ENCODE results near the gene ATP2C1. TPM values are rescaled to one million over a fixed set of nuclear protein-coding genes. Genes with fewer than 3 reads are reported as not detected.

ATP2C1 gene
- total and polyA plus RNA-seq, 7 experiments from 2014 or later: 6.6 to 64.9 (median 47.7) TPM

DNA sequence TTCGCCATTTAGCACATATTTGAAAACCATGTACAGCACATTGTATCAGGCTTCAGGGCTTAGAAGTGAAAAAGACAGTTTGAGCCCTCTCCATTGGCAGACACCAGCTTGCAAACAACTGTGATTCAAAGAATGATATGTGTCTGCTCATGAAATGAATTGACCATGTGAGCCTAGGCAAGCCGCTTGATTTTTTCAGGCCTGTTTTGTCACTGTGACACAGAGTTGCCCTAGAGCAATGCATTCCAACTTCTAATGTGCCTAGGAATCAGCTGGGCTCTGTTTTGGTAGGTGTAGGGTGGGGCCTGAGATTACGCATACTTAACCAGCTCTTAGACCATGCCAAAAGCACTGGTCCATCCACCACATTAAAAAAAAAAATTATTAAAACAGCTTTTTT is 53.0 kb downstream of the ATP2C1 start:
- no peaks in the 10 kb centered on the region for H3K4me1 ChIP-seq (ENCODE audit: control insufficient read depth in 2 of 2, insufficient read depth in 2 of 2, low read length in 2 of 2)
- peaks cover 0 to 5% (median 0%) of the 10 kb centered on the region in 7 donors for H3K4me1 Mint-ChIP-seq
- H3K36me3 Mint-ChIP-seq: peaks cover 32 to 78% (median 59%) of the 10 kb centered on the region in 5 donors
- no peak overlapping the region for H3K4me3 Mint-ChIP-seq
- intact Hi-C loops (cut with micrococcal nuclease): no loop called here
- no peak for DNase-seq
- H3K27ac Mint-ChIP-seq: no peak overlapping the region
- H3K27ac ChIP-seq (ENCODE audit: low read depth, low read length): no peak overlapping the region
- POLR2A ChIA-PET: interaction anchor here (0.6 kb wide), 1 partner anchor 11 kb away, joined by 3 read pairs; no protein-coding TSS in a partner anchor
- peaks cover 3 to 37% (median 7%) of the 10 kb centered on the region in 3 experiments for H3K36me3 ChIP-seq (ENCODE audit: control insufficient read depth in 2 of 3, insufficient read depth in 3 of 3, low read length in 3 of 3)
- H3K27me3 ChIP-seq (ENCODE audit: control insufficient read depth in 2 of 2, insufficient read depth in 2 of 2, low read length in 2 of 2): no peaks in the 10 kb centered on the region
- CTCF ChIA-PET: no interaction called here
- H3K4me3 ChIP-seq (ENCODE audit: low read length): no peak overlapping the region
- H3K27me3 Mint-ChIP-seq: no peaks in the 10 kb centered on the region
- no peak for ATAC-seq
- no peaks in the 10 kb centered on the region for H3K9me3 ChIP-seq (ENCODE audit: control insufficient read depth in 2 of 3, low read length in 3 of 3)
- H3K9me3 Mint-ChIP-seq: peaks cover 0 to 7% (median 0%) of the 10 kb centered on the region in 11 donors

DNA sequence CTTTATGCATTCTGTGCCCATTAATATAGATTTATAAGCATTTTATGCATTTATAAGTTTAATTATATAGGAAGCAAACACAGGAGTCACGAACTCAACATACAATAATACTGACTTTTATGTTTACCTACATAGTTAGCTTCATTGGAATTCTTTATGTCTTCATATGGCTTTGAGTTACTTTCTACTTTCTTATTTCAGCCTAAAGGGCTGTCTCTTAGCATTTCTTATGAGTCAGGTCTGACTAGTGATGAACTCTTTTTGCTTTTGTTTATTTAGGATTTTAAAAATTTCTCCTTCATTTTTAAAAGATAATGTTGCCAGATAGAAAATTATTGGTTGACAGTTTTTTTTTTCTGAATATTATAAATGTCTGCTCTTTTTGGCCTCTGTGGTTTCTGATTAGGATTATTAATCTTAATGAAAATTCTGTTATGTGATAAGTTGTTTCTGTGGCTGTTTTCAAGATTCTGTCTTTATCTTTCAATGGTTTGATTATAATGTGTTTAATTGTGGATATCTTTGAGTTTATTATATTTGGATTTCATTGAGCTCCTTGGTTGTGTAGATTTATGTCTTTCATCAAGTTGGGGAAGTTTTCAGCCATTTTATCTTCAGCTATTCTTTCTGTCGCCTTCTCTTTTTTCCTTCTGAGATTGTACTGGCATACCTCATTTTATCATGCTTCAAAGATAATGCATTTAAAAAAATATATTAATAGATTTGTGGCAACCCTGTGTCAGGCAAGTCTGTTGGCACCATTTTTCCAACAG is 54.3 kb downstream of the ATP2C1 start:
- DNase-seq (no peak), ATAC-seq (no peak)
- POLR2A ChIA-PET: no interaction called here
- Mint-ChIP-seq H3K9me3 (peaks cover 0 to 7% (median 0%) of the 10 kb centered on the region in 11 donors), H3K27ac (no peak overlapping the region), H3K27me3 (no peaks in the 10 kb centered on the region), H3K4me1 (peaks cover 0 to 5% (median 0%) of the 10 kb centered on the region in 7 donors), H3K36me3 (peaks cover 25 to 76% (median 49%) of the 10 kb centered on the region in 5 donors), H3K4me3 (no peak overlapping the region)
- Histone ChIP-seq H3K36me3 (ENCODE audit: control insufficient read depth in 2 of 3, insufficient read depth in 3 of 3, low read length in 3 of 3) (peaks cover 3 to 25% (median 5%) of the 10 kb centered on the region in 3 experiments), H3K4me1 (ENCODE audit: control insufficient read depth in 2 of 2, insufficient read depth in 2 of 2, low read length in 2 of 2) (no peaks in the 10 kb centered on the region), H3K27me3 (ENCODE audit: control insufficient read depth in 2 of 2, insufficient read depth in 2 of 2, low read length in 2 of 2) (no peaks in the 10 kb centered on the region), H3K9me3 (ENCODE audit: control insufficient read depth in 2 of 3, low read length in 3 of 3) (no peaks in the 10 kb centered on the region), H3K27ac (ENCODE audit: low read depth, low read length) (no peak overlapping the region), H3K4me3 (ENCODE audit: low read length) (no peak overlapping the region)
- intact Hi-C loops (cut with micrococcal nuclease): no loop called here
- CTCF ChIA-PET: no interaction called here

DNA sequence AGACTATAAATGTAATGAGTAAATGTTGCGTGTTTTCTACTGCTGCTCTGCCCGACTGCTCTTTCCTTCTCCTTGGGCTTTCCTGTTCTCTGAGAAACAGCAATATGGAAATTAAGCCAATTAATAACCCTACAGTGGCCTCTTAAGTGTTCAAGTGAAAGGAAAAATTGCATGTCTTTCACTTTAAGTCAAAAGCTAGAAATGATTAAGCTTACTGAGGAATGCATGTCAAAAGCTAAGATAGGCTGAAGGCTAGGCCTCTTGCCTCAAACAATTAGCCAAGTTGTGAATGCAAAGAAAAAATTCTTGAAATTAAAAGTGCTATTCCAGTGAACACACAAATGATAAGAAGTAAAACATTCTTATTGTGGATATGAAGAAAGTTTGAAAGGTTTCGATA is 55.0 kb downstream of the ATP2C1 start:
- intact Hi-C loops (cut with micrococcal nuclease): no loop called here

DNA sequence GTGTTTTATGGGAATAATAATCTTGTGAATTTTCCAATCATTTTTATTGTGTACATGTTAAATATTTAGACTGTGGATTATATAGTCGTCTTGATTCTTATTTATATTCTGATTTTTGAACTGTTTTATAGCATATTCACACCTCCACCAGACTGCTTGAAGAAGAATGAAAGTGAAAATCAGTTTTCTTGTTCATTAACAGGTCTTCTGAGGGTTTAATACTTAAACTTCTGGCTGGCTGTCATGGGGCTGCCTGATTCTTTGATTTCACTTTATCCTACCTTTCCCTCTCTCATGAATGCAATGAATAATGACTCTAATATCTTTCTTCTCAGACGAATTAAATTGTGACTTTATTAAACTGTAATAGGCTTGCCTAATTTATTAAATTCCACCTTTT is 56.2 kb downstream of the ATP2C1 start:
- no peaks in the 10 kb centered on the region for H3K9me3 ChIP-seq (ENCODE audit: control insufficient read depth in 2 of 3, low read length in 3 of 3)
- peaks cover 0 to 5% (median 0%) of the 10 kb centered on the region in 7 donors for H3K4me1 Mint-ChIP-seq
- DNase-seq (no peak), ATAC-seq (no peak)
- POLR2A ChIA-PET: no interaction called here
- peaks cover 0 to 7% (median 0%) of the 10 kb centered on the region in 11 donors for H3K9me3 Mint-ChIP-seq
- no peaks in the 10 kb centered on the region for H3K27me3 Mint-ChIP-seq
- H3K4me3 ChIP-seq (ENCODE audit: low read length): no peak overlapping the region
- peaks cover 3 to 21% (median 5%) of the 10 kb centered on the region in 3 experiments for H3K36me3 ChIP-seq (ENCODE audit: control insufficient read depth in 2 of 3, insufficient read depth in 3 of 3, low read length in 3 of 3)
- CTCF ChIA-PET: no interaction called here
- H3K27me3 ChIP-seq (ENCODE audit: control insufficient read depth in 2 of 2, insufficient read depth in 2 of 2, low read length in 2 of 2): no peaks in the 10 kb centered on the region
- no peak overlapping the region for H3K4me3 Mint-ChIP-seq
- intact Hi-C loops (cut with micrococcal nuclease): no loop called here
- no peaks in the 10 kb centered on the region for H3K4me1 ChIP-seq (ENCODE audit: control insufficient read depth in 2 of 2, insufficient read depth in 2 of 2, low read length in 2 of 2)
- no peak overlapping the region for H3K27ac ChIP-seq (ENCODE audit: low read depth, low read length)
- no peak overlapping the region for H3K27ac Mint-ChIP-seq
- H3K36me3 Mint-ChIP-seq: peaks cover 26 to 75% (median 41%) of the 10 kb centered on the region in 5 donors

More for the DNA sequence above, 55.0 kb downstream of the ATP2C1 start:
- ChIA-PET CTCF (no interaction called here), POLR2A (no interaction called here)
- no peak overlapping the region for H3K27ac Mint-ChIP-seq
- peaks cover 0 to 5% (median 0%) of the 10 kb centered on the region in 7 donors for H3K4me1 Mint-ChIP-seq
- H3K27ac ChIP-seq (ENCODE audit: low read depth, low read length): no peak overlapping the region
- no peak for ATAC-seq
- H3K4me3 Mint-ChIP-seq: no peak overlapping the region
- H3K36me3 ChIP-seq (ENCODE audit: control insufficient read depth in 2 of 3, insufficient read depth in 3 of 3, low read length in 3 of 3): peaks cover 3 to 25% (median 5%) of the 10 kb centered on the region in 3 experiments
- no peaks in the 10 kb centered on the region for H3K9me3 ChIP-seq (ENCODE audit: control insufficient read depth in 2 of 3, low read length in 3 of 3)
- H3K36me3 Mint-ChIP-seq: peaks cover 25 to 76% (median 45%) of the 10 kb centered on the region in 5 donors
- no peak overlapping the region for H3K4me3 ChIP-seq (ENCODE audit: low read length)
- H3K27me3 Mint-ChIP-seq: no peaks in the 10 kb centered on the region
- H3K27me3 ChIP-seq (ENCODE audit: control insufficient read depth in 2 of 2, insufficient read depth in 2 of 2, low read length in 2 of 2): no peaks in the 10 kb centered on the region
- no peaks in the 10 kb centered on the region for H3K4me1 ChIP-seq (ENCODE audit: control insufficient read depth in 2 of 2, insufficient read depth in 2 of 2, low read length in 2 of 2)
- H3K9me3 Mint-ChIP-seq: peaks cover 0 to 7% (median 0%) of the 10 kb centered on the region in 11 donors
- no peak for DNase-seq

DNA sequence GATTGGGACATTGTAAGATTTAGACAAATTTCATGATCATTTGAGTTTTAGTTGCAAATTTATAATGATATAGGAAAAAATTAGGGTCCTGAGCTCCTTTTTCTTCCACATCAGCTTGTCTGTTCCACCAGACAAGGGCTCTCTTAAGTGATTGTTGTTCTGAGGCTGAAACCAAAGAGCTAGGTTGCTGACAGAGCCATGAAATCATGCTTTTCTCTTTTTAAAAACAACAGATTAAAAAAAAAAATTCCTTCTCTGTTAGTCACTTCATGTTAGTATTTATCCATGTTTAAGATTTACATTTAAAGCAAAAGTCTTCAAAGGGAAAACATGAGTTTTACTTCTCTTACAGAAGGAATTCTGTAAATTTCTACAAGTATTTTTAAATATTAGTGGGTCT is 56.8 kb downstream of the ATP2C1 start:
- ChIA-PET CTCF (no interaction called here), POLR2A (interaction anchor here (0.6 kb wide), 1 partner anchor 204 kb away, joined by 3 read pairs; no protein-coding TSS in a partner anchor)
- no peaks in the 10 kb centered on the region for H3K4me1 ChIP-seq (ENCODE audit: control insufficient read depth in 2 of 2, insufficient read depth in 2 of 2, low read length in 2 of 2)
- peaks cover 27 to 74% (median 42%) of the 10 kb centered on the region in 5 donors for H3K36me3 Mint-ChIP-seq
- H3K4me3 Mint-ChIP-seq: no peak overlapping the region
- no peaks in the 10 kb centered on the region for H3K9me3 ChIP-seq (ENCODE audit: control insufficient read depth in 2 of 3, low read length in 3 of 3)
- no peak for DNase-seq
- peaks cover 0 to 7% (median 0%) of the 10 kb centered on the region in 11 donors for H3K9me3 Mint-ChIP-seq
- H3K4me1 Mint-ChIP-seq: peaks cover 0 to 5% (median 0%) of the 10 kb centered on the region in 7 donors
- H3K27me3 ChIP-seq (ENCODE audit: control insufficient read depth in 2 of 2, insufficient read depth in 2 of 2, low read length in 2 of 2): no peaks in the 10 kb centered on the region
- intact Hi-C loops (cut with micrococcal nuclease): no loop called here
- no peak overlapping the region for H3K4me3 ChIP-seq (ENCODE audit: low read length)
- H3K36me3 ChIP-seq (ENCODE audit: control insufficient read depth in 2 of 3, insufficient read depth in 3 of 3, low read length in 3 of 3): peaks cover 5 to 21% (median 5%) of the 10 kb centered on the region in 3 experiments
- no peak for ATAC-seq
- H3K27me3 Mint-ChIP-seq: no peaks in the 10 kb centered on the region
- H3K27ac Mint-ChIP-seq: no peak overlapping the region
- no peak overlapping the region for H3K27ac ChIP-seq (ENCODE audit: low read depth, low read length)

DNA sequence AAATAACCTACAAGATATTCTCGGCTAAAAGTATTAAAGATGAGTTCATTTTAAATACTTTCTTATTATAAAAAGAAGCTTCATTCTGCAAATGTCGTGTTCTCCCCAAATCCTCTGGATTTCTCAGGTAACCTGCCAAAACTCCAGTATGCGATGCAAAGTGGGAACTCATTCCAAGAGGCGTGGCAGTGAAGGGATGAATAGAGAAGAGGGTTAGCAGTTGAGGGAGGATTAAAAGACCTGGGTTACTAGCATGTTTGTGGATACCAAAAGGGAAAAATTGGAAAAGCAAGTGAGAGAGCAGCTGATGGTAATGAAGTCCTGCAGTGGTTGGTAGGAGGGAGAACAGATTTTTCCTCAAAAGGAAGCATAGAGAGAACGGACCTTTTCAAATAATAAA is 61.6 kb downstream of the ATP2C1 start:
- no peaks in the 10 kb centered on the region for H3K9me3 ChIP-seq (ENCODE audit: control insufficient read depth in 2 of 3, low read length in 3 of 3)
- no peak for ATAC-seq
- no peaks in the 10 kb centered on the region for H3K9me3 Mint-ChIP-seq
- no peak overlapping the region for H3K27ac ChIP-seq (ENCODE audit: low read depth, low read length)
- CTCF ChIA-PET: no interaction called here
- H3K27me3 Mint-ChIP-seq: no peaks in the 10 kb centered on the region
- H3K4me3 ChIP-seq (ENCODE audit: low read length): no peak overlapping the region
- H3K36me3 Mint-ChIP-seq: peaks cover 18 to 58% (median 33%) of the 10 kb centered on the region in 5 donors
- peaks cover 0 to 16% (median 4%) of the 10 kb centered on the region in 3 experiments for H3K36me3 ChIP-seq (ENCODE audit: control insufficient read depth in 2 of 3, insufficient read depth in 3 of 3, low read length in 3 of 3)
- DNase-seq: no peak
- peak overlapping the region in 1 of 9 donors; percentile 3 for H3K27ac Mint-ChIP-seq
- POLR2A ChIA-PET: no interaction called here
- intact Hi-C loops (cut with micrococcal nuclease): no loop called here
- H3K4me1 ChIP-seq (ENCODE audit: control insufficient read depth in 2 of 2, insufficient read depth in 2 of 2, low read length in 2 of 2): no peaks in the 10 kb centered on the region
- no peaks in the 10 kb centered on the region for H3K27me3 ChIP-seq (ENCODE audit: control insufficient read depth in 2 of 2, insufficient read depth in 2 of 2, low read length in 2 of 2)
- H3K4me1 Mint-ChIP-seq: no peaks in the 10 kb centered on the region
- H3K4me3 Mint-ChIP-seq: no peak overlapping the region

DNA sequence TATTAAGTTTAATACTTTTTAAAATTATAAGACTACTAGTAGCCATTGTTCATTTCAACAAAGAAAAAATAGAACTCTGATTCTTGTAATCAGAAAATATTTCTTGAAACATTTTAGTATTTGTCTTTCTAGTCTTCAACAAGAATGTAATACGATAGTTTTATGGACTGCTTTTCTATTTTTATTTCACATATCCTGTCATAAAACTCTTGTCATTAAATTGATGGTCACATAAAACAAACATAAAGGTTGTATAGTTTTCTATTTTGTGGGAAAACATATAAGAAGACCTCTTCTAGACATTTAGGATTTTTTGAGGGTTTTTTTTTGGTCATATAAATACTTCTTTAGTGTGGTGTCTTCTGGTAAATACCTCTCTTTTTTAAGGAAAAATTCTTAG is 62.4 kb downstream of the ATP2C1 start:
- Mint-ChIP-seq H3K36me3 (peaks cover 21 to 60% (median 38%) of the 10 kb centered on the region in 5 donors), H3K27ac (no peak overlapping the region), H3K4me1 (no peaks in the 10 kb centered on the region), H3K4me3 (no peak overlapping the region), H3K9me3 (no peaks in the 10 kb centered on the region), H3K27me3 (no peaks in the 10 kb centered on the region)
- no peaks in the 10 kb centered on the region for H3K27me3 ChIP-seq (ENCODE audit: control insufficient read depth in 2 of 2, insufficient read depth in 2 of 2, low read length in 2 of 2)
- ATAC-seq: no peak
- no peaks in the 10 kb centered on the region for H3K4me1 ChIP-seq (ENCODE audit: control insufficient read depth in 2 of 2, insufficient read depth in 2 of 2, low read length in 2 of 2)
- no peak overlapping the region for H3K4me3 ChIP-seq (ENCODE audit: low read length)
- ChIA-PET CTCF (no interaction called here), POLR2A (no interaction called here)
- H3K9me3 ChIP-seq (ENCODE audit: control insufficient read depth in 2 of 3, low read length in 3 of 3): no peaks in the 10 kb centered on the region
- intact Hi-C loops (cut with micrococcal nuclease): no loop called here
- H3K27ac ChIP-seq (ENCODE audit: low read depth, low read length): no peak overlapping the region
- DNase-seq: no peak
- peaks cover 0 to 16% (median 4%) of the 10 kb centered on the region in 3 experiments for H3K36me3 ChIP-seq (ENCODE audit: control insufficient read depth in 2 of 3, insufficient read depth in 3 of 3, low read length in 3 of 3)
